Measurements from ENCODE around the gene AGXT. TPM values are rescaled to one million over a fixed set of nuclear protein-coding genes. Genes with fewer than 3 reads are reported as not detected.

Gene AGXT
- polyA plus RNA-seq, 1 donor (not counting 4 experiments of a cell fraction or from before 2014, with no cell fraction given) = not detected

DNA sequence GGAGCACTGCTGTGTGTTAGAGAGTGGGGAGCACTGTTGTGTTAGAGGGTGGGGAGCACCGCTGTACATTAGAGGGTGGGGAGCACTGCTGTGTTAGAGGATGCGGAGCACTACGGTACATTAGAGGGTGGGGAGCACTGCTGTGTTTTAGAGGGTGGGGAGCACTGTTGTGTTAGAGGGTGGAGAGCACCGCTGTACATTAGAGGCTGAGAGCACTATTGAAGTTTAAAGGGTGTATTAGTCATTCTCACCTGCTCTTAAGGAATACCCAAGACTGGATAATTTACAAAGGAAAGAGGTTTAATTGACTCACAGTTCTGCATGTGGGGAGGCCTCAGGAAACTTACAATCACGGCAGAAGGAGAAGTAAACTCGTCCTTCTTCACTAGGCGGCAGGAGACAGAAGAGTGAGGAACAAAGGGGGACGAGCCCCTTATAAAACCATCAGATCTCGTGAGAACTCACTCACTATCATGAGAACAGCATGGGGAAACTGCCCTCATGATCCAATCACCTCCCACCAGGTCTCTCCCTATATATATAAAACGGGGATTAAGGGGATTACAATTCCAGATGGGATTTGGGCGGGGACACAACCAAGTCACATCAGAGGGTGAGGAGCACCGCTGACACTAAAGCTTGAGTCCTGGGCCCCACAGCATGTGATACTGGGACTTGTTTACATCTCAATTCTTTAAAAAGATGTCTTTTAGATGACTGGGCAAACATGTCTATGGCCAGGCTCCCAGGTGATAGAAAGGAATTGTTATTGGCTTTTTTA is 19.5 kb upstream of the AGXT start:
- Histone ChIP-seq H2AFZ (ENCODE audit: control insufficient read depth, low read length) (no peak overlapping the region), H3K27me3 (ENCODE audit: control insufficient read depth, extremely low read depth, insufficient read depth, low read length) (peaks cover 6% of the 10 kb centered on the region), H3K9me1 (ENCODE audit: control insufficient read depth, extremely low read depth, insufficient read depth, low read length) (no peaks in the 10 kb centered on the region), H3K9me3 (ENCODE audit: control insufficient read depth, low read depth, low read length) (no peaks in the 10 kb centered on the region), H3K4me3 (ENCODE audit: control insufficient read depth in 2 of 3, extremely low read depth in 1 of 3, insufficient read depth in 2 of 3, low read depth in 1 of 3, low read length in 3 of 3) (no peak overlapping the region), H3K9ac (ENCODE audit: control insufficient read depth, extremely low read depth, insufficient read depth, low read length) (no peak overlapping the region), H3K4me1 (ENCODE audit: control insufficient read depth, extremely low read depth, insufficient read depth, low read length) (no peaks in the 10 kb centered on the region), H3K27ac (ENCODE audit: control insufficient read depth, insufficient read depth, low read length) (no peak overlapping the region), H3K79me2 (ENCODE audit: control insufficient read depth, insufficient read depth, low read length) (no peaks in the 10 kb centered on the region), H4K20me1 (ENCODE audit: control insufficient read depth, extremely low read depth, insufficient read depth, low read length) (no peaks in the 10 kb centered on the region), H3K36me3 (ENCODE audit: control insufficient read depth in 2 of 2, extremely low read depth in 1 of 2, insufficient read depth in 2 of 2, low read length in 2 of 2) (no peaks in the 10 kb centered on the region), H3K4me2 (ENCODE audit: control insufficient read depth, extremely low read depth, insufficient read depth, low read depth, low read length) (no peak overlapping the region)
- TF ChIP-seq, protein P1, sequence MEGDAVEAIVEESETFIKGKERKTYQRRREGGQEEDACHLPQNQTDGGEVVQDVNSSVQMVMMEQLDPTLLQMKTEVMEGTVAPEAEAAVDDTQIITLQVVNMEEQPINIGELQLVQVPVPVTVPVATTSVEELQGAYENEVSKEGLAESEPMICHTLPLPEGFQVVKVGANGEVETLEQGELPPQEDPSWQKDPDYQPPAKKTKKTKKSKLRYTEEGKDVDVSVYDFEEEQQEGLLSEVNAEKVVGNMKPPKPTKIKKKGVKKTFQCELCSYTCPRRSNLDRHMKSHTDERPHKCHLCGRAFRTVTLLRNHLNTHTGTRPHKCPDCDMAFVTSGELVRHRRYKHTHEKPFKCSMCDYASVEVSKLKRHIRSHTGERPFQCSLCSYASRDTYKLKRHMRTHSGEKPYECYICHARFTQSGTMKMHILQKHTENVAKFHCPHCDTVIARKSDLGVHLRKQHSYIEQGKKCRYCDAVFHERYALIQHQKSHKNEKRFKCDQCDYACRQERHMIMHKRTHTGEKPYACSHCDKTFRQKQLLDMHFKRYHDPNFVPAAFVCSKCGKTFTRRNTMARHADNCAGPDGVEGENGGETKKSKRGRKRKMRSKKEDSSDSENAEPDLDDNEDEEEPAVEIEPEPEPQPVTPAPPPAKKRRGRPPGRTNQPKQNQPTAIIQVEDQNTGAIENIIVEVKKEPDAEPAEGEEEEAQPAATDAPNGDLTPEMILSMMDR (optimal IDR thresholded peaks at IDR 0.05 in 1 of 3, IDR thresholded peaks at IDR 0.05 in 1 of 3, conservative IDR thresholded peaks at IDR 0.05 in 1 of 3; ENCODE audit: extremely low read depth in 1 of 3, insufficient read depth in 2 of 3, low read length in 3 of 3) = no peak
- no peak for TF ChIP-seq EZH2 (IDR thresholded peaks at IDR 0.05; ENCODE audit: low read length)
- DNase-seq (ENCODE audit: low read depth, low spot score) = no peak
- FAIRE-seq = no peak
- dilution Hi-C loops (cut with MboI; ENCODE audit: extremely low pct_ligation_motif_present, low sequenced_read_pairs) = loop anchor here (5.0 kb wide), 1 partner anchor 43 kb away; no protein-coding TSS in a partner anchor

DNA sequence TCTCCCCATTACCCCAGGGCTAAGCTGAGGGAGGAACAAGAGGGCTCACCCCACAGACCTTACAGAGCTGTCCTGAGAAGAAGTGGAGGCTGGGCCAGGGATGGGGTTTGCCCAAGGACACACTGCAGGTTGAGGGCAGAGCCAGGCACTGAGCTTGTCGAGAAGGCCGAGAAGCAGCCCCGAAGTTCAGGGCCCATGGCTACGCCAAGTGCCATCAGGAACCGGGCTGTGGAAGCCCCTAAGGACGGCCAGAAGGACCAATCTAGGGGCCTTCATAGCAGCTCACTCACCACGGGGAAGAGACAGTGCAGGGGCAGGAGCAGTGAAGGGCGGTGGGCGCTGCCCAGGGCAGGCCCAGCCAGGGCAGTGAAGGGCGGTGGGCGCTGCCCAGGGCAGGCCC is 18.6 kb upstream of the AGXT start:
- H3K27ac ChIP-seq (ENCODE audit: control insufficient read depth, insufficient read depth, low read length) = no peak overlapping the region
- H4K20me1 ChIP-seq (ENCODE audit: control insufficient read depth, extremely low read depth, insufficient read depth, low read length) = no peaks in the 10 kb centered on the region
- H3K27me3 ChIP-seq (ENCODE audit: control insufficient read depth, extremely low read depth, insufficient read depth, low read length) = peaks cover 6% of the 10 kb centered on the region
- no peaks in the 10 kb centered on the region for H3K36me3 ChIP-seq (ENCODE audit: control insufficient read depth in 2 of 2, extremely low read depth in 1 of 2, insufficient read depth in 2 of 2, low read length in 2 of 2)
- H3K4me1 ChIP-seq (ENCODE audit: control insufficient read depth, extremely low read depth, insufficient read depth, low read length) = no peaks in the 10 kb centered on the region
- DNase-seq (ENCODE audit: low read depth, low spot score) = no peak
- dilution Hi-C loops (cut with MboI; ENCODE audit: extremely low pct_ligation_motif_present, low sequenced_read_pairs) = no loop called here
- H3K4me3 ChIP-seq (ENCODE audit: control insufficient read depth in 2 of 3, extremely low read depth in 1 of 3, insufficient read depth in 2 of 3, low read depth in 1 of 3, low read length in 3 of 3) = no peak overlapping the region
- FAIRE-seq = no peak
- H3K79me2 ChIP-seq (ENCODE audit: control insufficient read depth, insufficient read depth, low read length) = no peaks in the 10 kb centered on the region
- no peak overlapping the region for H3K4me2 ChIP-seq (ENCODE audit: control insufficient read depth, extremely low read depth, insufficient read depth, low read depth, low read length)
- peaks cover 4% of the 10 kb centered on the region for H3K9me3 ChIP-seq (ENCODE audit: control insufficient read depth, low read depth, low read length)
- no peak overlapping the region for H2AFZ ChIP-seq (ENCODE audit: control insufficient read depth, low read length)
- TF ChIP-seq EZH2 (IDR thresholded peaks at IDR 0.05; ENCODE audit: low read length) = no peak
- TF ChIP-seq, protein P1 (optimal IDR thresholded peaks at IDR 0.05 in 1 of 3, IDR thresholded peaks at IDR 0.05 in 1 of 3, conservative IDR thresholded peaks at IDR 0.05 in 1 of 3; ENCODE audit: extremely low read depth in 1 of 3, insufficient read depth in 2 of 3, low read length in 3 of 3) = no peak
- H3K9me1 ChIP-seq (ENCODE audit: control insufficient read depth, extremely low read depth, insufficient read depth, low read length) = no peaks in the 10 kb centered on the region
- no peak overlapping the region for H3K9ac ChIP-seq (ENCODE audit: control insufficient read depth, extremely low read depth, insufficient read depth, low read length)
